CD4-positive, alpha-beta T cell treated with Interleukin-15 for 4 hours (primary cell): Measurements from ENCODE around the gene LRRC37A3.
"Not testable (repeated sequence)": the region's sequence is repeated elsewhere in the genome, so short reads cannot be mapped to it uniquely, and the experiment has no call there.

ENCODE experiments used
- DNase-seq: peaks from one replicate; pipeline ENCODE4 v3.0.0-alpha.2; 2020; ENCODE audit warnings: low spot score

Gene LRRC37A3

DNA sequence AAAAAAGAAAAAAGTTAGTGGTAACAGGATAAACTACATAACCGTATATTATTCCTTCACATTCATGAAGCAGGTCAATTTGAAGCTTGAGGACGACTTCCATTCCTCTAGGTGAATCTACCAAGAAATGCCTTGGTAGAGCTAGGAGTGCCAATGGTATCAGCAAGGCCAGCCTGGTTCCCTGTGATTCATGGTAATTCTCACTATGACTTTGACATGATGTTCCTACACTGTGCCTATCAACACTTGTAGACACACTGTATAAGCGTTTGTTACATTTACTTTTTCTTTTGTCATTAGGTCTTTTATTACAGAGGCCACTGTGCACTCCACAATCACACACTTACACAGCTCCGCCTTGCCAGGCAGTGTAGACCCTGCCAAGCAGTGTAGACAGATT is 7.2 kb upstream of the LRRC37A3 start:
- DNase-seq: not testable (repeated sequence)

GRCh38 chr17:64925244-64925643 is 6.0 kb upstream of the LRRC37A3 start:
- not testable (repeated sequence) for DNase-seq

GRCh38 chr17:64923051-64923568 is 3.8 kb upstream of the LRRC37A3 start:
- DNase-seq: not testable (repeated sequence)

GRCh38 chr17:64920419-64921172 is 1.3 kb upstream of the LRRC37A3 start:
- no peak for DNase-seq

DNA sequence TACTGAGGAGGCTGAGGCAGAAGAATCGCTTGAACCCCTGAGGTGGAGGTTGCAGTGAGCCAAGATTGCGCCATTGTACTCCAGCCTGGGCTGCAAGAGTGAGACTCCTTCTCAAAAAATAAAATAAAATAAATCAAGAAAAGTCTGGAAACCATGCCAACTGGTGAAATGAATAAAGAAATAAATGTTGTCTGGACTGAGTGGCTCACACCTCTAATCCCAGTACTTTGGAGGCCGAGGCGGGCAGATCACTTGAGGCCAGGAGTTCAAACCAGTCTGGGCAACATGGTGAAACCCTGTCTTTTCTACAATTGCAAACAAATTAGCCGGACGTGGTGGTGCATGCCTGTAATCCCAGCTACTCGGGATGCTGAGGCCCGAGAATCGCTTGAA is 744 bp upstream of the LRRC37A3 start:
- peak; percentile 16 for DNase-seq

DNA sequence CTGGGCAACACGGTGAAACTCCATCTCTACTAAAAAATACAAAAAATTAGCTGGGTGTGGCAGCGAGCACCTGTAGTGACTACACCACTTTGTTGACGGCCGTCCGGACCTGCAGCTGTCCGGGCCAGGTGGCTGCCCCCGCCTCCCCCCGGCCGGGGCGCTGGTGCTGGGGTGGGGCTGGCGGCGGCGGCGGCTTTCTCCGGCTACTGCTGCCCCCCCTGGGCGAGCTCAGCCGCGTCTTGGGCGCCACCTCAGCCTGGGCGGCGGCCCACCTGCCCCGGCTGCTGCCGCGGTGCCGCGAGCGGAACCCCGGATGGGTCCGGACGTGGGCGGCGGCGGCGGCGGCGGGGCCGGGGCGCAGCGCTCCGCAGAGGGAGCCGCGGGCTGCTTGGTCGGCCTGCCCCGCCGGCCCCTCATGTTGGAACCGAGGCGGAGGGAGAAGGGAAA is 413 bp downstream of the LRRC37A3 start:
- DNase-seq: peak; percentile 44

DNA sequence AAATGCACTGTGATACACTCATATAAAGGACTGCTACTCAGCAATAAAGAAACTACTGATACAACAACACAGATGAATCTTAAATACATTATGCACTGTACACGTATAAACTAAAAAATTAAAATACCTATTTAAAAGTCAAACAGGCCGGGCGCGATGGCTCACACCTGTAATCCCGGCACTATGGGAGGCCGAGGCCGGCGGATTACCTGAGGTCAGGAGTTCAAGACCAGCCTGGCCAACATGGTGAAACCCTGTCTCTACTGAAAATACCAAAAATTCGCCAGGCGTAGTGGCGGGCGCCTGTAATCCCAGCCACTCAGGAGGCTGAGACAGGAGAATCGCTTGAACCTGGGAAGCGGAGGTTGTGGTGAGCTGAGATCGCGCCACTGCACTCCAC is 1.7 kb downstream of the LRRC37A3 start:
- not testable (repeated sequence) for DNase-seq

- not testable (repeated sequence) for DNase-seq
Measured at GRCh38 chr17:64915244-64915643, 4.0 kb downstream of the LRRC37A3 start.

DNA sequence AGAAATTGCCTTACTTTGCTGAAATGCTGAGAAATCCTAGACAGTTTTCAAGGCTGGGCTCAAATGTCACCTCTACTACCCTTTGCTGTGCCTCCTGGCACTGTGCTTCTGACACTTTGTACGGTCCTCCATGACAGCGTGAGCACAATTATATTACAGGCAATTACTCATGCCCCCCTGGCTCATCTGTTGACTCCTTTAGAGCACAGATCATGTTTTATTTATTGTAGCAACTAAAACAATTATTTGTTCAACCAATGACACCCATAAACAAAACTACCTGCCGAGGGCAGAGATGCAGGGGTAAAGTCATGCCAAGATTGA is 9.1 kb downstream of the LRRC37A3 start:
- not testable (repeated sequence) for DNase-seq

GRCh38 chr17:64909511-64910190 is 9.6 kb downstream of the LRRC37A3 start:
- DNase-seq: not testable (repeated sequence)

GRCh38 chr17:64904069-64904468 is 15.2 kb downstream of the LRRC37A3 start:
- not testable (repeated sequence) for DNase-seq

DNA sequence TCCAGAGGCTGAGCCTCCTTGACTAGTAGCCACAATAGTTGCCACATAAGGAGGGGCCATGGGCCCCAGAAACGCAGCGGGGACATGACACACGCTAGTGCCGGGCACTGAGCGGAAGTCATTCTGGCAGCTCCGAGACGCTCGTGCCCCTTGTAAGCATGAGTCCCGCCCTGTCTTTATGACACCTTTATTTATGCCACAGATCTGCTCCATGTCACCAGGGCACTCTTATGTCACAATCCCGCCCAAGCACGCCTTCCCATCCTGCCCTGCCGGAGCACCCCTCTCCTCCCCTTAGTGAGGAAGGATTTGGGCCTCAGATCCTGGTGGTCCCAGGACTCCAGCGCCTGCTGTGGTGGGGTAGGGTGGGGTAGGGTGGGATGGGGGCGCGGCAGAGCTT is 22.1 kb downstream of the LRRC37A3 start:
- DNase-seq: not testable (repeated sequence)

GRCh38 chr17:64874210-64874609 is 45.1 kb downstream of the LRRC37A3 start:
- DNase-seq: not testable (repeated sequence)

GRCh38 chr17:64847504-64848466 is 71.5 kb downstream of the LRRC37A3 start:
- DNase-seq: peak; percentile 71

DNA sequence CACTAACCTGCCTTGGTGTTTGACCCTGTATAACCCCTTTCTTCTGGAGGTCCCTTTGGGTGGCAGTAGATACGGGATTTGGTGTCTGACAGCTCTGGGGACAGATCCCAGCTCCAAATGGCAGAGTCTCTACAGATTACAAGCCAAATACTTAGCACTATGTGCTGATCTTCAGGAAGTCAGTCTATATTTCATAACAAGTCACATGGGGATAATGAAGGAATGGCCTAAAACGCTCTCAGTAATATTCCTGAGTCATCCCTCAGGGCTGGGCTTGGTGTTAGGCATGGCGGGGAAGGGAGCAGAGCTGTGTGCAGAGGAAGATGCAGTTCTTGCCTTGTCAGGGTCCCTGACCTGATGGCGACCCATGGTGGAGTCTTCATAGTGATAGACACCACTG is 72.4 kb downstream of the LRRC37A3 start:
- not testable (repeated sequence) for DNase-seq

GRCh38 chr17:64843918-64844317 is 75.4 kb downstream of the LRRC37A3 start:
- DNase-seq: not testable (repeated sequence)

- not testable (repeated sequence) for DNase-seq
Measured at GRCh38 chr17:64842900-64843299, 76.4 kb downstream of the LRRC37A3 start.

DNA sequence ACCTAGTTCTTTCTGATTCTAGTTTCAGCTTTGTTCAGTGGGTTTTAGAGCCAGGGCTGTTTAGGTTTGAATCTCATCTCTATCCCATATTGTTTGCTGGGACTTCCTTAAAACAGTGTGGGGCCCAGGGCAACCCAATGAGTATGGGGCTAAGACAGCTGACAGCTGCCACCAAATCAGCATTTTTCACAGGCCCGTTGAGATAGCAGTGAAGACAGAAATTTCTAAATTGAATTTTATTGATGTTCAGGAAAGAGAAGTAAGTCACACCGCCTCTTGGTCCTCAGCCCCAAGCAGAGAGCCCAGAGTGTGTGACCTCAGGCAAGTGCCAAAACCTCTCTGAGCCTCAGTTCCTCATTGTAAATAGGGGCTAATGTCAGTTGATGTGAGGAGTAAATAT is 78.3 kb downstream of the LRRC37A3 start:
- not testable (repeated sequence) for DNase-seq

DNA sequence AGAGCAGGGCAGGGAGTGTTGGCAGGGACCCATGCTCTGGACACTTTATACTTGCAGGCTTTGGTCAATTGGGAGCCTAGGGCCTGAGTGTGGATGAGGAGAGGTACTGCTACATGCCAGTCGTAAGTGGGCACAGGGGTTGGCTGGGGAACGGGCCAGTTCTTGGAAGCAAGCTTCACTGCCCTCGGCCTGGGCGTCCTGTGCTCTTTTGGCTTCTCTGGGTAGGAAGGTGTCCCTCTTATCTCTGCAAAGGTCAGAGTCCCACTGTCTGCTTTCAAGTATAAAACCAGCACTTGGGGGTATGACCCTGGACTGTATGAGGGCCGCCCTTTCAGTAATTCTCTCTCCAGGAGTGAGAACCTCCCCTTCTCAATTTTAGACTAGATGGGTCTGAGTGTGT is 80.8 kb downstream of the LRRC37A3 start:
- not testable (repeated sequence) for DNase-seq

DNA sequence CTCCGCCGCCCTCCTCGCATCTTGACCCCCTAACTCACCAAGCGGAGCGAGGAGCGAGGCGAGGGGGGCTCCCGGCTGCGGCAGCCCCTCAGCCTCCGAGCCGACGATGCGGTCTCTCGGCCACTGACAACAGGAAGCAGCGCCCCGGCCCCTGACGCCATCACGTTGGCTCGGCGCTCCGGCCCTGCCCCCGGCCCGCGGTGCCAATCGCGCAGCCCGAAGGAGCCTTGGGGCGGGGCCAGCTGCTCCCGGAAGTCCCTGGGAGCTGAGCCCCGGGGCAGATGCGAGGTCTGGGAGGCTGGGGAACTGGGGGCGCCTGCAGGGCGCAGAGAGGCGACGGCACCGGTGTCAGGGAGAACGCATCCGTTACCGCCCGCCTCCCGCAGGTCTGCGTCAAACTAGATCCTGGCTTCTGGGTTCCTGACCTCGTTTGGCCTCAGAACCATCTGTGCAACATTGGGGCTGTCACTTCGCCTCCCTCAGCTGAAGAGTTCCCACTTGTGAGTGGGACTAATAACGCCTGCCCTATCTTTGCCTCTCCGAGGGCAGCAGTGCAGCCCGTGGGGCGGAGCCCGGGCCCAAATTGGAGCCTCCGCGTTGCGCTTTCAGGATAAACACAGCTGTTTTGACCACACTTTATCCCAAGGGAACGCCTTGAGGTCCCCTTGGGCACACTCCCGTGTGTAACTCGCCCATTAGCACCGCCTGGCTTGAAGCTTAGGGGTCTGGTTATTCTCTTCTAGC is 82.1 kb downstream of the LRRC37A3 start:
- peak; percentile 80 for DNase-seq

- peak; percentile 4 for DNase-seq
Measured at GRCh38 chr17:64836623-64837017, 82.7 kb downstream of the LRRC37A3 start.
